Suprapubic skin (tissue), 4 donors: Measurements from ENCODE around the gene GPX3.

Source experiments
- POLR2A ChIP-seq, 2 donors: fragments of 450-650 bp; IDR thresholded peaks; one replicate each; pipeline ENCODE4 v1.6.1; 2017; ENCODE audit warnings: antibody characterized with exemption in 2 of 2, mild to moderate bottlenecking in 2 of 2, moderate library complexity in 2 of 2
- POLR2AphosphoS5 ChIP-seq, 3 donors: sonication (generic); formaldehyde crosslinking; IDR thresholded peaks; one replicate each; pipeline ENCODE4 v1.6.1; 2017; ENCODE audit warnings: antibody characterized with exemption in 3 of 3
- TF ChIP-seq, protein P1 (sequence below), 2 donors: fragments of 200-600 bp in 1 of 2; fragments of 450-650 bp in 1 of 2; sonication (generic) in 1 of 2; IDR thresholded peaks; one replicate each; pipeline ENCODE4 v1.5.1; 2016 to 2019; ENCODE audit warnings: antibody characterized with exemption in 2 of 2, mild to moderate bottlenecking in 1 of 2, moderate library complexity in 1 of 2

DNA sequence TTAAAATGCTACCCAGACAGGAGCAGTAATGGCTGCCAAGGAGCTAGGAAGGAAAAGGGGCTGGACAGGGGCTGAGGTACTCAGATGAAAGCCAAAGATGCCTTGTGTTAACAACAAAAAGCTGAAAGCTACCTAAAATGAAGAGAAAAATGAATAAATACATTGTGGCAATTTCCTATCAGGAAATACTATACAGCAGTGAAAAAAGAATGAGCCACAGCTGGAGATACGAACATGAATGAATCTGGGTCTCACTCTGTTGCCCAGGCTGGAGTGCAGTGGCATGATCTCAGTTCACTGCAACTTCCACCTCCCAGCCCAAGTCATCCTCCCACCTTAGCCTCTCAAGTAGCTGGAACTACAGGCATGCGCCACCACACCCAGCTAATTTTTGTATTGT, 54.2 kb downstream of the GPX3 start:
- TF ChIP-seq POLR2A (IDR thresholded peaks at IDR 0.05): no peak
- TF ChIP-seq, protein P1, sequence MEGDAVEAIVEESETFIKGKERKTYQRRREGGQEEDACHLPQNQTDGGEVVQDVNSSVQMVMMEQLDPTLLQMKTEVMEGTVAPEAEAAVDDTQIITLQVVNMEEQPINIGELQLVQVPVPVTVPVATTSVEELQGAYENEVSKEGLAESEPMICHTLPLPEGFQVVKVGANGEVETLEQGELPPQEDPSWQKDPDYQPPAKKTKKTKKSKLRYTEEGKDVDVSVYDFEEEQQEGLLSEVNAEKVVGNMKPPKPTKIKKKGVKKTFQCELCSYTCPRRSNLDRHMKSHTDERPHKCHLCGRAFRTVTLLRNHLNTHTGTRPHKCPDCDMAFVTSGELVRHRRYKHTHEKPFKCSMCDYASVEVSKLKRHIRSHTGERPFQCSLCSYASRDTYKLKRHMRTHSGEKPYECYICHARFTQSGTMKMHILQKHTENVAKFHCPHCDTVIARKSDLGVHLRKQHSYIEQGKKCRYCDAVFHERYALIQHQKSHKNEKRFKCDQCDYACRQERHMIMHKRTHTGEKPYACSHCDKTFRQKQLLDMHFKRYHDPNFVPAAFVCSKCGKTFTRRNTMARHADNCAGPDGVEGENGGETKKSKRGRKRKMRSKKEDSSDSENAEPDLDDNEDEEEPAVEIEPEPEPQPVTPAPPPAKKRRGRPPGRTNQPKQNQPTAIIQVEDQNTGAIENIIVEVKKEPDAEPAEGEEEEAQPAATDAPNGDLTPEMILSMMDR (IDR thresholded peaks at IDR 0.05): no peak
- no peak for TF ChIP-seq POLR2AphosphoS5 (IDR thresholded peaks at IDR 0.05)
